ENCODE measurements around the gene MSH6. TPM values are rescaled to one million over a fixed set of nuclear protein-coding genes. Genes with fewer than 3 reads are reported as not detected.

The MSH6 gene
- total and polyA plus RNA-seq, 2 experiments from 2014 or later, result 109 to 311 TPM

GRCh38 chr2:47798631-47799030 lies 15.7 kb downstream of the MSH6 start:
- peaks cover 94% of the 10 kb centered on the region for H3K79me2 ChIP-seq (replicated peaks; ENCODE audit: insufficient read depth)
- peaks cover 98% of the 10 kb centered on the region for H3K36me3 Mint-ChIP-seq (ENCODE audit: low read depth)
- H4K20me1 ChIP-seq (replicated peaks; ENCODE audit: insufficient read depth), result peaks cover 79% of the 10 kb centered on the region

More at GRCh38 chr2:47798631-47799030, 15.7 kb downstream of the MSH6 start:
- H3K36me3 ChIP-seq (ENCODE audit: insufficient read depth), result peaks cover 92% of the 10 kb centered on the region
- H3K4me3 ChIP-seq, result no peak overlapping the region
- peaks cover 34% of the 10 kb centered on the region for H3F3A ChIP-seq (replicated peaks; ENCODE audit: low read depth)
- ATAC-seq (no peak), DNase-seq (ENCODE audit: low spot score) (no peak)
- TF ChIP-seq STAT1 (IDR thresholded peaks at IDR 0.05; ENCODE audit: unreplicated experiment), result no peak
- no peak for TF ChIP-seq ETS1 (IDR thresholded peaks at IDR 0.05)
- TF ChIP-seq, protein P1, sequence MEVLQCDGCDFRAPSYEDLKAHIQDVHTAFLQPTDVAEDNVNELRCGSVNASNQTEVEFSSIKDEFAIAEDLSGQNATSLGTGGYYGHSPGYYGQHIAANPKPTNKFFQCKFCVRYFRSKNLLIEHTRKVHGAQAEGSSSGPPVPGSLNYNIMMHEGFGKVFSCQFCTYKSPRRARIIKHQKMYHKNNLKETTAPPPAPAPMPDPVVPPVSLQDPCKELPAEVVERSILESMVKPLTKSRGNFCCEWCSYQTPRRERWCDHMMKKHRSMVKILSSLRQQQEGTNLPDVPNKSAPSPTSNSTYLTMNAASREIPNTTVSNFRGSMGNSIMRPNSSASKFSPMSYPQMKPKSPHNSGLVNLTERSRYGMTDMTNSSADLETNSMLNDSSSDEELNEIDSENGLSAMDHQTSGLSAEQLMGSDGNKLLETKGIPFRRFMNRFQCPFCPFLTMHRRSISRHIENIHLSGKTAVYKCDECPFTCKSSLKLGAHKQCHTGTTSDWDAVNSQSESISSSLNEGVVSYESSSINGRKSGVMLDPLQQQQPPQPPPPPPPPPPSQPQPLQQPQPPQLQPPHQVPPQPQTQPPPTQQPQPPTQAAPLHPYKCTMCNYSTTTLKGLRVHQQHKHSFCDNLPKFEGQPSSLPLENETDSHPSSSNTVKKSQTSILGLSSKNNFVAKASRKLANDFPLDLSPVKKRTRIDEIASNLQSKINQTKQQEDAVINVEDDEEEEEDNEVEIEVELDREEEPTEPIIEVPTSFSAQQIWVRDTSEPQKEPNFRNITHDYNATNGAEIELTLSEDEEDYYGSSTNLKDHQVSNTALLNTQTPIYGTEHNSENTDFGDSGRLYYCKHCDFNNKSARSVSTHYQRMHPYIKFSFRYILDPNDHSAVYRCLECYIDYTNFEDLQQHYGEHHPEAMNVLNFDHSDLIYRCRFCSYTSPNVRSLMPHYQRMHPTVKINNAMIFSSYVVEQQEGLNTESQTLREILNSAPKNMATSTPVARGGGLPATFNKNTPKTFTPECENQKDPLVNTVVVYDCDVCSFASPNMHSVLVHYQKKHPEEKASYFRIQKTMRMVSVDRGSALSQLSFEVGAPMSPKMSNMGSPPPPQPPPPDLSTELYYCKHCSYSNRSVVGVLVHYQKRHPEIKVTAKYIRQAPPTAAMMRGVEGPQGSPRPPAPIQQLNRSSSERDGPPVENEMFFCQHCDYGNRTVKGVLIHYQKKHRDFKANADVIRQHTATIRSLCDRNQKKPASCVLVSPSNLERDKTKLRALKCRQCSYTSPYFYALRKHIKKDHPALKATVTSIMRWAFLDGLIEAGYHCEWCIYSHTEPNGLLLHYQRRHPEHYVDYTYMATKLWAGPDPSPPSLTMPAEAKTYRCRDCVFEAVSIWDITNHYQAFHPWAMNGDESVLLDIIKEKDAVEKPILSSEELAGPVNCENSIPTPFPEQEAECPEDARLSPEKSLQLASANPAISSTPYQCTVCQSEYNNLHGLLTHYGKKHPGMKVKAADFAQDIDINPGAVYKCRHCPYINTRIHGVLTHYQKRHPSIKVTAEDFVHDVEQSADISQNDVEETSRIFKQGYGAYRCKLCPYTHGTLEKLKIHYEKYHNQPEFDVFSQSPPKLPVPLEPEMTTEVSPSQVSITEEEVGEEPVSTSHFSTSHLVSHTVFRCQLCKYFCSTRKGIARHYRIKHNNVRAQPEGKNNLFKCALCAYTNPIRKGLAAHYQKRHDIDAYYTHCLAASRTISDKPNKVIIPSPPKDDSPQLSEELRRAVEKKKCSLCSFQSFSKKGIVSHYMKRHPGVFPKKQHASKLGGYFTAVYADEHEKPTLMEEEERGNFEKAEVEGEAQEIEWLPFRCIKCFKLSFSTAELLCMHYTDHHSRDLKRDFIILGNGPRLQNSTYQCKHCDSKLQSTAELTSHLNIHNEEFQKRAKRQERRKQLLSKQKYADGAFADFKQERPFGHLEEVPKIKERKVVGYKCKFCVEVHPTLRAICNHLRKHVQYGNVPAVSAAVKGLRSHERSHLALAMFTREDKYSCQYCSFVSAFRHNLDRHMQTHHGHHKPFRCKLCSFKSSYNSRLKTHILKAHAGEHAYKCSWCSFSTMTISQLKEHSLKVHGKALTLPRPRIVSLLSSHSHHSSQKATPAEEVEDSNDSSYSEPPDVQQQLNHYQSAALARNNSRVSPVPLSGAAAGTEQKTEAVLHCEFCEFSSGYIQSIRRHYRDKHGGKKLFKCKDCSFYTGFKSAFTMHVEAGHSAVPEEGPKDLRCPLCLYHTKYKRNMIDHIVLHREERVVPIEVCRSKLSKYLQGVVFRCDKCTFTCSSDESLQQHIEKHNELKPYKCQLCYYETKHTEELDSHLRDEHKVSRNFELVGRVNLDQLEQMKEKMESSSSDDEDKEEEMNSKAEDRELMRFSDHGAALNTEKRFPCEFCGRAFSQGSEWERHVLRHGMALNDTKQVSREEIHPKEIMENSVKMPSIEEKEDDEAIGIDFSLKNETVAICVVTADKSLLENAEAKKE (CRISPR knock-in tag; IDR thresholded peaks at IDR 0.05), result no peak
- no peak for TF ChIP-seq ZNF331 (CRISPR knock-in tag; IDR thresholded peaks at IDR 0.05; ENCODE audit: low read depth)
- TF ChIP-seq EZH2 (IDR thresholded peaks at IDR 0.05; ENCODE audit: low read depth, unreplicated experiment), result no peak
- TF ChIP-seq EZH2phosphoT487 (IDR thresholded peaks at IDR 0.05; ENCODE audit: unreplicated experiment), result no peak
- 0 out of 3 replicates have a peak, but pooled peaks cover 2% of the 10 kb centered on the region for H3K9me3 Mint-ChIP-seq
- H3K27me3 Mint-ChIP-seq (ENCODE audit: insufficient read depth, low read depth, poor library complexity), result peaks cover 9% of the 10 kb centered on the region
- H3K27ac ChIP-seq (ENCODE audit: low read depth), result no peak overlapping the region
- H2AFZ ChIP-seq, result no peak overlapping the region
- H3K4me1 ChIP-seq (ENCODE audit: insufficient read depth), result no peaks in the 10 kb centered on the region
- H3K4me1 Mint-ChIP-seq, result no peaks in the 10 kb centered on the region
- H3K4me3 Mint-ChIP-seq, result no peak overlapping the region
- no peaks in the 10 kb centered on the region for H3K9me2 ChIP-seq (ENCODE audit: insufficient read depth)
- no peak overlapping the region for H3K27ac Mint-ChIP-seq
- H3K4me2 ChIP-seq, result no peak overlapping the region
- no peaks in the 10 kb centered on the region for H3K27me3 ChIP-seq (ENCODE audit: insufficient read depth)

All from GM23338 (cell line).